A549 (cell line): ENCODE results near the gene MFF. TPM values are rescaled to one million over a fixed set of nuclear protein-coding genes. Genes with fewer than 3 reads are reported as not detected.

ENCODE experiments used
- ATAC-seq, 2 experiments: fragments of 200-7000 bp in 1 of 2; fragments of >200 bp in 1 of 2; cut with Nextera tagmentation in 1 of 2; cut with Tn5 transposase in 1 of 2; 3 replicates each; pipeline versions ENCODE4 v1.8.0 to v1.9.1; 2018 to 2020; ENCODE audit warnings: mild to moderate bottlenecking in 1 of 2, moderate library complexity in 1 of 2
- CTCF ChIA-PET: fragments of 300-600 bp; sonication (Branson Sonifier 250); formaldehyde crosslinking; extraction: SDS; loops from one replicate; lab custom pipeline; 2021; ENCODE audit warnings: antibody characterized with exemption, inconsistent platforms; lab: Yijun Ruan, JAX
- POLR2A ChIA-PET: fragments of 350-600 bp; formaldehyde crosslinking; extraction: SDS; loops from one replicate; lab custom pipeline; 2021; ENCODE audit warnings: antibody characterized with exemption, inconsistent platforms; lab: Yijun Ruan, JAX
- DNase-seq, 2 experiments: peaks; one replicate each; pipeline versions ENCODE4 v3.0.0 to v3.0.0-alpha.2; 2011 to 2016; ENCODE audit warnings: low read depth in 1 of 2, low spot score in 1 of 2
- FAIRE-seq: peaks from 2 replicates; lab custom pipeline; 2011; peaks lifted over from hg19 to GRCh38; lab: Jason Lieb, UNC
- H3K27ac ChIP-seq, 2 experiments: fragments of >200 bp; sonication (Bioruptor Twin); formaldehyde crosslinking; 3 replicates each; pipeline ENCODE4 v1.5.1; 2016 to 2017
- H3K4me1 ChIP-seq: fragments of >200 bp; sonication (Bioruptor Twin); formaldehyde crosslinking; 3 replicates; pipeline ENCODE4 v1.6.1; 2016
- H3K4me2 ChIP-seq: fragments of >200 bp; sonication (Bioruptor Twin); formaldehyde crosslinking; 3 replicates; pipeline ENCODE4 v1.6.1; 2016
- H3K4me3 ChIP-seq: fragments of >200 bp; sonication (Bioruptor Twin); formaldehyde crosslinking; 3 replicates; pipeline ENCODE4 v1.5.1; 2016
- H3K9me3 ChIP-seq: fragments of >200 bp; sonication (Bioruptor Twin); formaldehyde crosslinking; 3 replicates; pipeline ENCODE4 v1.6.1; 2016
- BHLHE40 ChIP-seq: IDR thresholded peaks from 2 replicates; pipeline ENCODE4 v1.6.1; 2012; ENCODE audit warnings: low read depth, low read length, inconsistent platforms
- CBX8 ChIP-seq: fragments of 200-600 bp; sonication (generic); IDR thresholded peaks from 2 replicates; pipeline ENCODE4 v1.6.1; 2016
- CEBPB ChIP-seq, 2 experiments: fragments of >200 bp in 1 of 2; sonication (Bioruptor Twin) in 1 of 2; formaldehyde crosslinking in 1 of 2; IDR thresholded peaks; 2 replicates each; pipeline ENCODE4 v1.6.1; 2012 to 2016
- CHD4 ChIP-seq: fragments of 200-600 bp; sonication (generic); IDR thresholded peaks from 2 replicates; pipeline ENCODE4 v1.6.1; 2016; ENCODE audit warnings: antibody characterized with exemption, mild to moderate bottlenecking, borderline replicate concordance
- CTCF ChIP-seq: fragments of >200 bp; sonication (Bioruptor Twin); formaldehyde crosslinking; IDR thresholded peaks from 3 replicates; pipeline ENCODE4 v1.5.1; 2016
- EHF ChIP-seq: fragments of 250-450 bp; sonication (Bioruptor Pico); IDR thresholded peaks from 2 replicates; pipeline ENCODE4 v1.5.0; 2020; ENCODE audit warnings: mild to moderate bottlenecking
- EHMT2 ChIP-seq: fragments of 200-600 bp; sonication (generic); IDR thresholded peaks from 2 replicates; pipeline ENCODE4 v1.6.1; 2016; ENCODE audit warnings: antibody characterized with exemption, low read depth, mild to moderate bottlenecking, moderate library complexity
- FOSL2 ChIP-seq, 2 experiments: fragments of 450-650 bp in 1 of 2; fragments of >200 bp in 1 of 2; sonication (Bioruptor Twin) in 1 of 2; formaldehyde crosslinking; IDR thresholded peaks; 2 replicates each; pipeline versions ENCODE4 v1.5.0 to v1.6.1; 2016 to 2020; ENCODE audit warnings: mild to moderate bottlenecking in 1 of 2, moderate library complexity in 1 of 2
- HEYL ChIP-seq: fragments of 250-450 bp; sonication (Bioruptor Pico); IDR thresholded peaks from 2 replicates; pipeline ENCODE4 v1.8.0; 2021; ENCODE audit warnings: mild to moderate bottlenecking, moderate library complexity
- HOXB13 ChIP-seq: fragments of 250-450 bp; sonication (Bioruptor Pico); IDR thresholded peaks from 2 replicates; pipeline ENCODE4 v1.5.0; 2020; ENCODE audit warnings: low read depth, mild to moderate bottlenecking, moderate library complexity
- HOXB5 ChIP-seq: fragments of 250-450 bp; sonication (Bioruptor Pico); IDR thresholded peaks from 2 replicates; pipeline ENCODE4 v1.5.0; 2020; ENCODE audit warnings: mild to moderate bottlenecking, moderate library complexity
- JUN ChIP-seq, 2 experiments: fragments of >200 bp; sonication (Bioruptor Twin); formaldehyde crosslinking; IDR thresholded peaks; 2 replicates in 1 of 2; 3 replicates in 1 of 2; pipeline ENCODE4 v1.6.1; 2016 to 2017
- MAX ChIP-seq: IDR thresholded peaks from 2 replicates; pipeline ENCODE4 v1.6.1; 2012
- MAZ ChIP-seq: fragments of 150-350 bp; IDR thresholded peaks from 2 replicates; pipeline ENCODE4 v1.6.1; 2014; ENCODE audit warnings: antibody characterized with exemption, low read depth, low read length, borderline replicate concordance
- NFE2L2 ChIP-seq: fragments of 150-350 bp; conservative IDR thresholded peaks from 2 replicates; pipeline ENCODE4 v1.6.1; 2014; ENCODE audit warnings: low read length
- PHF8 ChIP-seq: fragments of 200-600 bp; sonication (generic); IDR thresholded peaks from 2 replicates; pipeline ENCODE4 v1.6.1; 2016; ENCODE audit warnings: low read depth, mild to moderate bottlenecking, antibody characterized with exemption, moderate library complexity, borderline replicate concordance
- RARB ChIP-seq: fragments of 250-450 bp; sonication (Bioruptor Pico); IDR thresholded peaks from 2 replicates; pipeline ENCODE4 v1.8.0; 2021; ENCODE audit warnings: mild to moderate bottlenecking, moderate library complexity
- RCOR1 ChIP-seq: fragments of 150-350 bp; IDR thresholded peaks from 2 replicates; pipeline ENCODE4 v1.6.1; 2014; ENCODE audit warnings: antibody characterized with exemption, low read length, low read depth
- TFCP2L1 ChIP-seq: fragments of 250-450 bp; sonication (Bioruptor Pico); IDR thresholded peaks from 2 replicates; pipeline ENCODE4 v1.5.0; 2021; ENCODE audit warnings: mild to moderate bottlenecking
- TP53 ChIP-seq: fragments of 250-450 bp; sonication (Bioruptor Pico); IDR thresholded peaks from 2 replicates; pipeline ENCODE4 v1.5.0; 2021; ENCODE audit warnings: mild to moderate bottlenecking, moderate library complexity
- USF2 ChIP-seq: fragments of 450-650 bp; IDR thresholded peaks from 2 replicates; pipeline ENCODE4 v1.6.1; 2014; ENCODE audit warnings: antibody characterized with exemption
- ZNF302 ChIP-seq: fragments of 250-450 bp; sonication (Bioruptor Pico); IDR thresholded peaks from 2 replicates; pipeline ENCODE4 v1.9.0; 2021; ENCODE audit warnings: inconsistent platforms, mild to moderate bottlenecking, moderate library complexity
- ZSCAN20 ChIP-seq: fragments of 250-450 bp; sonication (Bioruptor Pico); IDR thresholded peaks from 2 replicates; pipeline ENCODE4 v1.8.0; 2022; ENCODE audit warnings: mild to moderate bottlenecking, moderate library complexity
- WGBS: methylation state at CpG from one replicate; pipeline ENCODE4 v1.1.6; 2017; ENCODE audit errors: missing lambda C conversion rate; 5-methylcytosine and 5-hydroxymethylcytosine counted together
- polyA plus RNA-seq, 4 experiments: library from polyadenylated mRNA; depleted of rRNA in 3 of 4; stranded (reverse); fragments of >200 nt; fragmentation: RNase III in 1 of 4; extraction: RNeasy Plus Mini Kit Qiagen cat#74134 plus additional on column Dnase treatment in 1 of 4; gene quantifications; 2 replicates in 3 of 4; 3 replicates in 1 of 4; pipeline ENCODE4 v1.2.3, GENCODE V29; 2011 to 2017
- TF ChIP-seq, protein P1 (sequence below): IDR thresholded peaks from 2 replicates; pipeline ENCODE4 v1.6.1; 2012
- TF ChIP-seq, protein P2 (sequence below): fragments of 250-450 bp; sonication (Bioruptor Pico); IDR thresholded peaks from 2 replicates; pipeline ENCODE4 v1.5.0; 2021; ENCODE audit warnings: mild to moderate bottlenecking, moderate library complexity, borderline replicate concordance
- TF ChIP-seq, protein P3 (sequence below): fragments of 200-600 bp; sonication (generic); IDR thresholded peaks from 2 replicates; pipeline ENCODE4 v1.6.1; 2016; ENCODE audit warnings: antibody characterized with exemption, mild to moderate bottlenecking, moderate library complexity

The MFF gene
- polyA plus RNA-seq, 2 of the 4 experiments (the other 2 are of a cell fraction): 135 to 252 TPM

- POLR2A ChIA-PET: no interaction called here
- ATAC-seq (no peak), FAIRE-seq (no peak), DNase-seq (no peak)
- Histone ChIP-seq H3K4me1 (peaks cover 79% of the 10 kb centered on the region), H3K9me3 (0 out of 3 replicates have a peak, but pooled peaks cover 7% of the 10 kb centered on the region), H3K4me3 (no peak overlapping the region), H3K27ac (peak overlapping the region; percentile 88 to 99), H3K4me2 (peak overlapping the region; percentile 64)
- TF ChIP-seq, protein P1, sequence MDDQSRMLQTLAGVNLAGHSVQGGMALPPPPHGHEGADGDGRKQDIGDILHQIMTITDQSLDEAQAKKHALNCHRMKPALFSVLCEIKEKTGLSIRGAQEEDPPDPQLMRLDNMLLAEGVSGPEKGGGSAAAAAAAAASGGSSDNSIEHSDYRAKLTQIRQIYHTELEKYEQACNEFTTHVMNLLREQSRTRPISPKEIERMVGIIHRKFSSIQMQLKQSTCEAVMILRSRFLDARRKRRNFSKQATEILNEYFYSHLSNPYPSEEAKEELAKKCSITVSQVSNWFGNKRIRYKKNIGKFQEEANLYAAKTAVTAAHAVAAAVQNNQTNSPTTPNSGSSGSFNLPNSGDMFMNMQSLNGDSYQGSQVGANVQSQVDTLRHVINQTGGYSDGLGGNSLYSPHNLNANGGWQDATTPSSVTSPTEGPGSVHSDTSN: no peak
- TF ChIP-seq PHF8 (no peak), CBX8 (no peak), CEBPB (IDR thresholded peaks at IDR 0.05) (no peak), MAZ (no peak), CHD4 (no peak), USF2 (no peak), CTCF (no peak), JUN (IDR thresholded peaks at IDR 0.05) (no peak), RARB (no peak), BHLHE40 (no peak), RCOR1 (no peak), NFE2L2 (no peak), TP53 (CRISPR knock-in tag) (no peak)
- TF ChIP-seq, protein P2, sequence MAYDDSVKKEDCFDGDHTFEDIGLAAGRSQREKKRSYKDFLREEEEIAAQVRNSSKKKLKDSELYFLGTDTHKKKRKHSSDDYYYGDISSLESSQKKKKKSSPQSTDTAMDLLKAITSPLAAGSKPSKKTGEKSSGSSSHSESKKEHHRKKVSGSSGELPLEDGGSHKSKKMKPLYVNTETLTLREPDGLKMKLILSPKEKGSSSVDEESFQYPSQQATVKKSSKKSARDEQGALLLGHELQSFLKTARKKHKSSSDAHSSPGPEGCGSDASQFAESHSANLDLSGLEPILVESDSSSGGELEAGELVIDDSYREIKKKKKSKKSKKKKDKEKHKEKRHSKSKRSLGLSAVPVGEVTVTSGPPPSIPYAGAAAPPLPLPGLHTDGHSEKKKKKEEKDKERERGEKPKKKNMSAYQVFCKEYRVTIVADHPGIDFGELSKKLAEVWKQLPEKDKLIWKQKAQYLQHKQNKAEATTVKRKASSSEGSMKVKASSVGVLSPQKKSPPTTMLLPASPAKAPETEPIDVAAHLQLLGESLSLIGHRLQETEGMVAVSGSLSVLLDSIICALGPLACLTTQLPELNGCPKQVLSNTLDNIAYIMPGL (CRISPR knock-in tag): no peak
- 90% methylated on average over 7 of the region's 7 CpGs for WGBS
- CTCF ChIA-PET: interaction anchor here (1.2 to 1.3 kb wide), 2 partner anchors 16 to 79 kb away, joined by 3 to 4 read pairs; no protein-coding TSS in a partner anchor
Observed at GRCh38 chr2:227389661-227390060, 64.6 kb downstream of the MFF start.

GRCh38 chr2:227390468-227391256 is 65.6 kb downstream of the MFF start:
- 0 out of 3 replicates have a peak, but pooled peaks cover 7% of the 10 kb centered on the region for H3K9me3 ChIP-seq
- DNase-seq (no peak), FAIRE-seq (no peak), ATAC-seq (no peak)
- POLR2A ChIA-PET: no interaction called here
- H3K4me1 ChIP-seq: peaks cover 76% of the 10 kb centered on the region
- peak overlapping the region; percentile 88 to 99 for H3K27ac ChIP-seq
- H3K4me3 ChIP-seq: no peak overlapping the region
- H3K4me2 ChIP-seq: no peak overlapping the region
- CTCF ChIA-PET: interaction anchor here (1.2 to 8.4 kb wide), 2 partner anchors 16 to 78 kb away, joined by 3 to 52 read pairs; no protein-coding TSS in a partner anchor
- 92% methylated on average over 17 of the region's 17 CpGs for WGBS
- TF ChIP-seq HOXB5 (CRISPR knock-in tag) (peak; percentile 98), FOSL2 (IDR thresholded peaks at IDR 0.05) (no peak), FOSL2 (CRISPR knock-in tag; IDR thresholded peaks at IDR 0.05) (peak; percentile 40; the same call in 1 of the 2 replicates), HEYL (peak; percentile 99), TFCP2L1 (CRISPR knock-in tag) (peak; percentile 42; the same call in 1 of the 2 replicates), EHF (CRISPR knock-in tag) (peak; percentile 99), ZSCAN20 (CRISPR knock-in tag) (peak; percentile 99), MAX (no peak), ZNF302 (CRISPR knock-in tag) (peak; percentile 94), EHMT2 (no peak), HOXB13 (CRISPR knock-in tag) (peak; percentile 99)
- TF ChIP-seq, protein P3, sequence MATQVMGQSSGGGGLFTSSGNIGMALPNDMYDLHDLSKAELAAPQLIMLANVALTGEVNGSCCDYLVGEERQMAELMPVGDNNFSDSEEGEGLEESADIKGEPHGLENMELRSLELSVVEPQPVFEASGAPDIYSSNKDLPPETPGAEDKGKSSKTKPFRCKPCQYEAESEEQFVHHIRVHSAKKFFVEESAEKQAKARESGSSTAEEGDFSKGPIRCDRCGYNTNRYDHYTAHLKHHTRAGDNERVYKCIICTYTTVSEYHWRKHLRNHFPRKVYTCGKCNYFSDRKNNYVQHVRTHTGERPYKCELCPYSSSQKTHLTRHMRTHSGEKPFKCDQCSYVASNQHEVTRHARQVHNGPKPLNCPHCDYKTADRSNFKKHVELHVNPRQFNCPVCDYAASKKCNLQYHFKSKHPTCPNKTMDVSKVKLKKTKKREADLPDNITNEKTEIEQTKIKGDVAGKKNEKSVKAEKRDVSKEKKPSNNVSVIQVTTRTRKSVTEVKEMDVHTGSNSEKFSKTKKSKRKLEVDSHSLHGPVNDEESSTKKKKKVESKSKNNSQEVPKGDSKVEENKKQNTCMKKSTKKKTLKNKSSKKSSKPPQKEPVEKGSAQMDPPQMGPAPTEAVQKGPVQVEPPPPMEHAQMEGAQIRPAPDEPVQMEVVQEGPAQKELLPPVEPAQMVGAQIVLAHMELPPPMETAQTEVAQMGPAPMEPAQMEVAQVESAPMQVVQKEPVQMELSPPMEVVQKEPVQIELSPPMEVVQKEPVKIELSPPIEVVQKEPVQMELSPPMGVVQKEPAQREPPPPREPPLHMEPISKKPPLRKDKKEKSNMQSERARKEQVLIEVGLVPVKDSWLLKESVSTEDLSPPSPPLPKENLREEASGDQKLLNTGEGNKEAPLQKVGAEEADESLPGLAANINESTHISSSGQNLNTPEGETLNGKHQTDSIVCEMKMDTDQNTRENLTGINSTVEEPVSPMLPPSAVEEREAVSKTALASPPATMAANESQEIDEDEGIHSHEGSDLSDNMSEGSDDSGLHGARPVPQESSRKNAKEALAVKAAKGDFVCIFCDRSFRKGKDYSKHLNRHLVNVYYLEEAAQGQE: no peak
